Measurements from ENCODE around the gene CEP350. TPM values are rescaled to one million over a fixed set of nuclear protein-coding genes. Genes with fewer than 3 reads are reported as not detected.

Gene CEP350
- polyA plus RNA-seq, 1 of the 3 experiments (the other 2 are of a cell fraction) = 2.9 TPM

DNA sequence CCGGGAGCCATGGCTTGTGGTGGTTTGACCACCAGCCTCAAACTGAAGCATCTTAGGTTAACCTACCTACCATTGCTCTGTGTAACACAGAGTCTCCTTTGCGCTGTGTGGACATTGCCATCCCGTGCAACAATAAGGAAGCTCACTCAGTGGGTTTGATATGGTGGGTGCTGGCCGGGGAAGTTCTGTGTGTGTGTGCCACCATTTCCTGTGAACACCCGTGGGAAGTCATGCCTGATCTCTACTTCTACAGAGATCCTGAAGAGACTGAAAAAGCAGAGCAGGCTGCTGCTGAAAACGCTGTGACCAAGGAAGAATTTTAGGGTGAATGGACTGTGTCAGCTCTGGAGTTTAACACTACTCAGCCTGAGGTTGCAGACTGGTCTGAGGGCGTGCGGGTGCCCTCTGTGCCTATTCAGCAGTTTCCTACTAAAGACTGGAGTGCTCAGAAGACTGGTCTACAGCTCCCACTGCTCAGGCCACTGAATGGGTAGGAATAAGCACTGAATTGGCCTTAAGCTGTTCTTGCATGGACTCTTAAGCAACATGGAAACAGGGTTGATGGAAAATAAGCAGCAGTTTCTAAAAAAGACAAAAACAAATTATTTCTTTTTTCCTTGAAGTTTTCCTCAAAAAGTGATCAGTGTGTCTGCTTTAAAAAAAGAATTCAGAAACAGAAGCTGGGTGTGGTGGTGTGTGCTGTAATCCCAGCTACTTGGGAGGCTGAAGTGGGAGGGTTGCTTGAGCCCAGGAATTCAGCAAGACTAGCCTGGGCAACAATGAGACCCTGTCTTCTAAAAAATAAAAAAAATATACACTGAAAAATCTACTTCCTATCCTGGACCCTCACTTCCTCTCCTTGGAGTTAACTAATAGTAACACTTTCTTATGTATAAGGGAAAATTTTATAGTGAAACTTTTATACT, 14.6 kb downstream of the CEP350 start:
- H3K36me3 ChIP-seq (replicated peaks in 1 of 2; ENCODE audit: control insufficient read depth in 1 of 2, insufficient read depth in 2 of 2, low read length in 1 of 2) = no peaks in the 10 kb centered on the region
- peaks cover 0 to 7% of the 10 kb centered on the region in 2 experiments; a peak in 2 of 4 replicates for H3K4me1 ChIP-seq (ENCODE audit: control insufficient read depth in 1 of 2, insufficient read depth in 2 of 2, low read depth in 1 of 2, low read length in 1 of 2)
- CTCF ChIA-PET = interaction anchor here (1.0 kb wide), 1 partner anchor 60 kb away, joined by 3 read pairs; no protein-coding TSS in a partner anchor
- no peak overlapping the region for H3K4me2 ChIP-seq
- no peaks in the 10 kb centered on the region for H3K27me3 ChIP-seq (ENCODE audit: insufficient read depth)
- no peak for DNase-seq
- no peak overlapping the region for H3K27ac ChIP-seq (ENCODE audit: low read depth in 2 of 2, low read length in 1 of 2)
- no peaks in the 10 kb centered on the region for H3K9me2 ChIP-seq
- H2AFZ ChIP-seq (ENCODE audit: low read depth) = no peak overlapping the region
- H3K79me2 ChIP-seq (ENCODE audit: insufficient read depth) = peaks cover 100% of the 10 kb centered on the region
- no peaks in the 10 kb centered on the region for H3F3A ChIP-seq (replicated peaks; ENCODE audit: insufficient read depth)
- WGBS (ENCODE audit: low lambda C conversion rate) = 96% methylated on average over 6 of the region's 8 CpGs
- TF ChIP-seq, protein P1, sequence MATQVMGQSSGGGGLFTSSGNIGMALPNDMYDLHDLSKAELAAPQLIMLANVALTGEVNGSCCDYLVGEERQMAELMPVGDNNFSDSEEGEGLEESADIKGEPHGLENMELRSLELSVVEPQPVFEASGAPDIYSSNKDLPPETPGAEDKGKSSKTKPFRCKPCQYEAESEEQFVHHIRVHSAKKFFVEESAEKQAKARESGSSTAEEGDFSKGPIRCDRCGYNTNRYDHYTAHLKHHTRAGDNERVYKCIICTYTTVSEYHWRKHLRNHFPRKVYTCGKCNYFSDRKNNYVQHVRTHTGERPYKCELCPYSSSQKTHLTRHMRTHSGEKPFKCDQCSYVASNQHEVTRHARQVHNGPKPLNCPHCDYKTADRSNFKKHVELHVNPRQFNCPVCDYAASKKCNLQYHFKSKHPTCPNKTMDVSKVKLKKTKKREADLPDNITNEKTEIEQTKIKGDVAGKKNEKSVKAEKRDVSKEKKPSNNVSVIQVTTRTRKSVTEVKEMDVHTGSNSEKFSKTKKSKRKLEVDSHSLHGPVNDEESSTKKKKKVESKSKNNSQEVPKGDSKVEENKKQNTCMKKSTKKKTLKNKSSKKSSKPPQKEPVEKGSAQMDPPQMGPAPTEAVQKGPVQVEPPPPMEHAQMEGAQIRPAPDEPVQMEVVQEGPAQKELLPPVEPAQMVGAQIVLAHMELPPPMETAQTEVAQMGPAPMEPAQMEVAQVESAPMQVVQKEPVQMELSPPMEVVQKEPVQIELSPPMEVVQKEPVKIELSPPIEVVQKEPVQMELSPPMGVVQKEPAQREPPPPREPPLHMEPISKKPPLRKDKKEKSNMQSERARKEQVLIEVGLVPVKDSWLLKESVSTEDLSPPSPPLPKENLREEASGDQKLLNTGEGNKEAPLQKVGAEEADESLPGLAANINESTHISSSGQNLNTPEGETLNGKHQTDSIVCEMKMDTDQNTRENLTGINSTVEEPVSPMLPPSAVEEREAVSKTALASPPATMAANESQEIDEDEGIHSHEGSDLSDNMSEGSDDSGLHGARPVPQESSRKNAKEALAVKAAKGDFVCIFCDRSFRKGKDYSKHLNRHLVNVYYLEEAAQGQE (IDR thresholded peaks at IDR 0.05; ENCODE audit: low read depth, low read length) = no peak
- TF ChIP-seq GATA2 (CRISPR knock-in tag; IDR thresholded peaks at IDR 0.05) (no peak), ELF1 (IDR thresholded peaks at IDR 0.05) (no peak), RAD21 (IDR thresholded peaks at IDR 0.05; ENCODE audit: low read length) (no peak), MEF2A (IDR thresholded peaks at IDR 0.05; ENCODE audit: borderline replicate concordance, low read depth) (no peak), YY1 (IDR thresholded peaks at IDR 0.05; ENCODE audit: low read depth) (no peak), JUND (IDR thresholded peaks at IDR 0.05) (no peak), SIN3A (IDR thresholded peaks at IDR 0.05; ENCODE audit: borderline replicate concordance, low read depth, low read length) (no peak), SMC3 (IDR thresholded peaks at IDR 0.05; ENCODE audit: low read depth, low read length) (no peak), GABPA (IDR thresholded peaks at IDR 0.05; ENCODE audit: low read depth) (no peak), MXI1 (IDR thresholded peaks at IDR 0.05; ENCODE audit: low read depth, low read length) (no peak), NRF1 (IDR thresholded peaks at IDR 0.05; ENCODE audit: low read depth, low read length) (no peak), FOSL2 (IDR thresholded peaks at IDR 0.05; ENCODE audit: borderline replicate concordance, low read depth) (no peak), FOXM1 (IDR thresholded peaks at IDR 0.05; ENCODE audit: low read depth) (no peak)
- TF ChIP-seq, protein P2, sequence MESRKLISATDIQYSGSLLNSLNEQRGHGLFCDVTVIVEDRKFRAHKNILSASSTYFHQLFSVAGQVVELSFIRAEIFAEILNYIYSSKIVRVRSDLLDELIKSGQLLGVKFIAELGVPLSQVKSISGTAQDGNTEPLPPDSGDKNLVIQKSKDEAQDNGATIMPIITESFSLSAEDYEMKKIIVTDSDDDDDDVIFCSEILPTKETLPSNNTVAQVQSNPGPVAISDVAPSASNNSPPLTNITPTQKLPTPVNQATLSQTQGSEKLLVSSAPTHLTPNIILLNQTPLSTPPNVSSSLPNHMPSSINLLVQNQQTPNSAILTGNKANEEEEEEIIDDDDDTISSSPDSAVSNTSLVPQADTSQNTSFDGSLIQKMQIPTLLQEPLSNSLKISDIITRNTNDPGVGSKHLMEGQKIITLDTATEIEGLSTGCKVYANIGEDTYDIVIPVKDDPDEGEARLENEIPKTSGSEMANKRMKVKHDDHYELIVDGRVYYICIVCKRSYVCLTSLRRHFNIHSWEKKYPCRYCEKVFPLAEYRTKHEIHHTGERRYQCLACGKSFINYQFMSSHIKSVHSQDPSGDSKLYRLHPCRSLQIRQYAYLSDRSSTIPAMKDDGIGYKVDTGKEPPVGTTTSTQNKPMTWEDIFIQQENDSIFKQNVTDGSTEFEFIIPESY (IDR thresholded peaks at IDR 0.05; ENCODE audit: borderline replicate concordance, low read depth) = no peak
- TF ChIP-seq, protein P3, sequence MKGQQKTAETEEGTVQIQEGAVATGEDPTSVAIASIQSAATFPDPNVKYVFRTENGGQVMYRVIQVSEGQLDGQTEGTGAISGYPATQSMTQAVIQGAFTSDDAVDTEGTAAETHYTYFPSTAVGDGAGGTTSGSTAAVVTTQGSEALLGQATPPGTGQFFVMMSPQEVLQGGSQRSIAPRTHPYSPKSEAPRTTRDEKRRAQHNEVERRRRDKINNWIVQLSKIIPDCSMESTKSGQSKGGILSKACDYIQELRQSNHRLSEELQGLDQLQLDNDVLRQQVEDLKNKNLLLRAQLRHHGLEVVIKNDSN (IDR thresholded peaks at IDR 0.05; ENCODE audit: borderline replicate concordance, low read depth) = no peak
- TF ChIP-seq, protein P4, sequence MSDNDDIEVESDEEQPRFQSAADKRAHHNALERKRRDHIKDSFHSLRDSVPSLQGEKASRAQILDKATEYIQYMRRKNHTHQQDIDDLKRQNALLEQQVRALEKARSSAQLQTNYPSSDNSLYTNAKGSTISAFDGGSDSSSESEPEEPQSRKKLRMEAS (IDR thresholded peaks at IDR 0.05; ENCODE audit: low read depth) = no peak
- TF ChIP-seq, protein P5, sequence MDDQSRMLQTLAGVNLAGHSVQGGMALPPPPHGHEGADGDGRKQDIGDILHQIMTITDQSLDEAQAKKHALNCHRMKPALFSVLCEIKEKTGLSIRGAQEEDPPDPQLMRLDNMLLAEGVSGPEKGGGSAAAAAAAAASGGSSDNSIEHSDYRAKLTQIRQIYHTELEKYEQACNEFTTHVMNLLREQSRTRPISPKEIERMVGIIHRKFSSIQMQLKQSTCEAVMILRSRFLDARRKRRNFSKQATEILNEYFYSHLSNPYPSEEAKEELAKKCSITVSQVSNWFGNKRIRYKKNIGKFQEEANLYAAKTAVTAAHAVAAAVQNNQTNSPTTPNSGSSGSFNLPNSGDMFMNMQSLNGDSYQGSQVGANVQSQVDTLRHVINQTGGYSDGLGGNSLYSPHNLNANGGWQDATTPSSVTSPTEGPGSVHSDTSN (IDR thresholded peaks at IDR 0.05) = no peak
- H3K4me3 ChIP-seq (ENCODE audit: low read depth in 2 of 2, low read length in 1 of 2) = no peak overlapping the region
- peaks cover 21% of the 10 kb centered on the region for H4K20me1 ChIP-seq (ENCODE audit: insufficient read depth)
- POLR2A ChIA-PET = no interaction called here
- H3K9ac ChIP-seq = no peak overlapping the region
- no peaks in the 10 kb centered on the region for H3K9me3 ChIP-seq

All from SK-N-SH (cell line).